ENCODE measurements around the gene LONRF2.

Gene LONRF2

GRCh38 chr2:100274076-100274475, 48.2 kb downstream of the LONRF2 start:
- DNase-seq = no peak

DNA sequence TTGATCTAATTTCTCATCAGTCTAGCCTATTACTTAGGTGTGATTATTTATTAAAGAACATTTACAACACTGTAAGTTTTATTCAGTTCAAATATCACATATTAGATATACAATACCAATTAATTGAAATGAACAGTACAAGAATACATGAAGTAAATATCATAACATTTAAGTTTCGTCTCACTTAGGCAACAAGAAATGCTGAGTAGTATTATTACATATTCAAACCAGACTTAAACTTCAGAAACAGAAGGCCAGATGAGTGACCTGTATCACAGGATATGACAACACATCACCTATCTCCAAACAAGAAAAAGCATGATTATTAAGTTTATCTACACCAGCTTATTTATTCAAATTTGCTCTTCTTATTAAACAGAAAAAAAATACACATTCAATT, 48.9 kb downstream of the LONRF2 start:
- DNase-seq = no peak

DNA sequence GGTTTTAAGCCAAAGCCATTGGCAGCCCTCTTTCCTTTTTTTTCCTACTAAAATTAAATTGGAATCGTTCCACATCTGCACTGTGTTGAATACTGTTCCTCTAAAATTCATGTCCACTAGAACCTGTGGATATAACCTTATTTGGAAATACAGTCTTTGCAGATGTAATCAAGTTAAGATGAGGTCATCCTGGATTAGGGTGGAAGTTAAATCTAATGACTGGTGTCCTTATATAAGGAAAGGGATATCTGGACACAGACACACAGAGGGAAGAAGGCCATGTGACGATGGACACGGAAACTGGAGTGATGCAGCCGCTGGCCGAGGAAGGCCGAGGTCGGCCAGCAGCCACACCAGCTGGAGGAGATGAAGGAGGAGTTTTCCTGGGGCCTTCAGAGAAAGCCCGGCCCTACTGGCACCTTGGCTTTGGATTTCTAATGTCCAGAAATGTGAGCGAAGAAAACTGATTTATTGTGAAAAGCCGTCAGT, 49.4 kb downstream of the LONRF2 start:
- no peak for DNase-seq

- no peak for DNase-seq
These were observed 51.1 kb downstream of the LONRF2 start for GRCh38 chr2:100271210-100271609.

GRCh38 chr2:100270381-100271146, 51.7 kb downstream of the LONRF2 start:
- no peak for DNase-seq

GRCh38 chr2:100269889-100270288, 52.4 kb downstream of the LONRF2 start:
- no peak for DNase-seq

GRCh38 chr2:100268986-100269385, 53.3 kb downstream of the LONRF2 start:
- no peak for DNase-seq

- DNase-seq = no peak
These were observed 54.5 kb downstream of the LONRF2 start for GRCh38 chr2:100267751-100268150.

- no peak for DNase-seq
These were observed 56.2 kb downstream of the LONRF2 start for GRCh38 chr2:100266126-100266525.

DNA sequence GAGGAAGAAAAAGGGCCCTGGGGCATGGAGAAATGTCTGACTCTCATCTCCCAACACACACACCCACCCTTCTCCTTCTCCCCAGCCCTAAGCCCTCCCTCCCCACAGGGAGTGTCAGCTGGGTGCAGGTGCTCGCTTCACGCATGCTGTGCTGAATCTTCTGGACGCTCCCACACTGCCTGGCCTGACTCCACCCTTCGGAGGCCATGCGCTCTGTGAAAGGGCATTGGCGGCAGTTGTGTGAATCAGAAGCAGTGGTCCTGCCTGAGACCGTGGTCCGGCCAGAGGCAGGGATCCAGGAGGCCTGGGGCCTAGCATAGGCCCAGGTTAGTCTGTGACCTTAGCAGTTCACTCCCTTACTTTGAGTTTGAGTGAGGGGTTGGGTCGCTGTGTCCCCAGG, 57.1 kb downstream of the LONRF2 start:
- DNase-seq = no peak

GRCh38 chr2:100264651-100265050, 57.6 kb downstream of the LONRF2 start:
- DNase-seq = no peak

DNA sequence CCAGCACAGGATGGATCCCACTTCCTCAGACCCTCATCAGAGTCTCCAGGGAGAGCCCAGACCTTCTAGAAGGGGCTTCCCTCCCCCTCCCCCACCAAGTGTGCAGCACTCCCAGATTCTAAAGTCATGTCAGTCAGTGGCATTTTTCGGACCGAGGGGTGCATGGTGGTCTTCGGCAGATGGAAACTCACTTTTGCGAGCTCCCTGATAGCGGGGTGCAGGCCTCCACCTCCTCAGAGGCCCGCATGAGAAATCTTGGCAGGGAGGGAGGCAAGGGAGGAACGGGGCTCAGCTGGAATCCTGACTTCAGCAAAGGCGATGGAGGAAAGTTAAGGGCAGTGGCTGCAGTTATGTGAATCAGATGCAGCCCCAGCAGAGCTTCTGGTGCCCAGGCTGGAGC, 58.2 kb downstream of the LONRF2 start:
- DNase-seq = no peak

DNA sequence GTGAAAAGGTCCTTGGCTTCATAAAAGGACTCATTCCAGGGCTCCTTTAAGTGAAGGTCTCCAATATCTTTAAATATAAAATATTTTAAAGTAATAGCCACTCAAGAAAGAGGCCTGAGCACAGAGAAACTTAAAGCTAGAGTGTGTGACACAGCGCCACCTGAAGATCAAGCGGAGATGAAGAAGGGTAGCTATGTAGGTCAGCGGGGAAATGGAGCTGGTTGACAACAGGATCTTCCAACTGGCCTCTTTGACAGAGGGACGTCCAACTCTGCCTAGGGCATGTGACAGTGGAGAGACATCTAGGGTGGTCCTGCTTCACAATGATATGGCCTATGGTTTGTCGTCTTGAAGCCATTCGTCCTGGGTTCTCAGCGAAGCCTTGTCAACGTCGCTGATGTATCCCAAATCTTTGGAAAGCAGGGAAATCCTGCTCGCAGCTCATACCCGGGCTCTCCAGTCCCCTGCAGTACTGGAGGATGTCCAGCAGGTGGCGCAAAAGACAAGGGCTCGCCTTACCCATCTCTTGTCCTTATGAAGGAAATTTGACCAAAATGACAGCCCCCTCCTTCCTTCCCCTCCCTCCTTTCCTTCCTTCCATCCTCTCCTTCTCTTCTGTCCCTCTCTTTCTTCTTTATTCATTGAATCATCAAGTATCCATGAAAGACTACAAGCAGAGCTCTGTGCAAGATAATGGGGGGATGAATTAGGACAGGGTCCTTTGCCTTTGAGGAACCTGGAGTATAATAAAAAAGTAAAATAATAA, 59.6 kb downstream of the LONRF2 start:
- DNase-seq = peak in 4 of 5 experiments; percentile 34 to 45 (median 40)

DNA sequence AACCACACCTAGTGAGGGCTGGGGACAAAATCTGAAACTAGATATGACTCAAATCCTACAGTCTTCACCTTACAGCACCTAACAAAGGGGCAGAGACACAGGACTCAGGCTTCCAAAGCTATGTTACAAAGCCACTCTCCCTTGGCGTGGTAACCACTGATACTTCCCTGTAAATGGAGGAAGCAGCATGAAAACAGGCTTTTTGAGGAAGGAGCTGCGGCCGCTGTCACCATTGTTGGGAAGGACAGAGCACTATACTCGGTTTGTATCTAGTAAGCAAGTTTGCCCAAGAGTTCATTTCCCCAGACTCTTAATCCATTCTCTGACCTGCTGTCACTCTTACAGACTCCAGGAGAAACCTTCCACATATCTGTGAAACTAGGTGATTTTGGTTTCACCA, 60.3 kb downstream of the LONRF2 start:
- DNase-seq = no peak

DNA sequence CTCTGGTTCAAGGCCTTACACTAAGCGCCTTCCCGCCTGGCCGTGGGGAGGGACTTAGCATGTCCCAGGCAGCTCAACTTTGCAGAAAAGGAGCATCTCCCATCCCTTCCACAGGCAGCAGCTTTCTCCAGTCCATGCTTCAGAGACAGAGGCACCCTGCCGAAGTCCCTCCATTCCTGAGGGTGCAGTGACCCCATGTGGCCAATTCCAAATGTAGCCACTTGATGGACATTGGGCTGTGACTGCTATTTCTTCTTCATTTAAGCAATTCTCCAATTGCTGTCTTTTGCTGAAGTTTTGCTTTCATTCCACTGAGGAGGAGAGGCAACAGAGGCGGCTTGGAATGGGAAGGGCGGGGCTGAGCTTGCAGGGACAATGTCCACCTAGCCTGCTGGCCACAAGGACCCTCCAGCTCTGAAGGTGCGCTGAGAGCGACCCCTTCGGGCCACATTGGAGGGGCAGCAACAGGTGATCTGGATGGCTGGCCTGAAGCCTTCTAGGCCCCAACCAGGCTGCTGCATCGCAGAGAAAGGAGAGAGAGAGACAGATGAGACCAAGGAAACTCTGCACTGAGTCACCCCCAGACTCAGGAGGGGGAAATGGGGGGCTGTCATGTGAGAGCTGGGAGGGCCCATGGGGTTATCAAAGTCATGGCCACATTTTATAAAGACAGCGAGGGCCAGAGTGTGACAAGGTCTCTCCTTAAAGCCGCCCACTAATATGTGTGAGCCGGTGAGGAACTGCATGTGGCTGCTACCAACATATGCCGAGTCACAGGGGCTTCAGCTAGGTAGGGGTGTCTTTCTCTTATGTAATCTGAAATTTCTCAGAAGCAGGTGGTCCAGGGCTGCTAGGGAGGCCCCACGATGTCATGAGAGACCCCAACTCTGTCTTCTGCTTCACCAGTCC, 61.3 kb downstream of the LONRF2 start:
- peak in 1 of 5 experiments; percentile 21 for DNase-seq

- DNase-seq = no peak
These were observed 63.2 kb downstream of the LONRF2 start for GRCh38 chr2:100259106-100259505.

DNA sequence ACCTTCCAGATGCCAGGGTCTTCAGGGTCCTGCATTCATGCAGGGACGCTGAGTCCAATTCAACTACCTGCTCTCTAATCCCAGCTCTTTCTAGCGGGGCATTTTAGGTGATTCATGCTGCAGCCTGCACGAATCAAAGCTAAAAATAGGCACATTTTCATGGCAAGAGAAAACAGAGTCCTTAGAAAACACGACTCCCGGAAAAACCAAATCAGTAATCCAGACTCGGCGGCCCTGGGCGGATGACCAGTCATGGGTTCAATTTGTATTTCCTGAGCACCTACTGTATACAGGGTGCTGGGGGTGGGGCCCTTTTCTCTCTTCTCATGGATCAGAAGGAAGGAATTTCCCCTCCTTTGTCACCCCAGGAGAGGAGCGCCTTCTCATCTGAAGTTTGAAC, 64.4 kb downstream of the LONRF2 start:
- no peak for DNase-seq

DNA sequence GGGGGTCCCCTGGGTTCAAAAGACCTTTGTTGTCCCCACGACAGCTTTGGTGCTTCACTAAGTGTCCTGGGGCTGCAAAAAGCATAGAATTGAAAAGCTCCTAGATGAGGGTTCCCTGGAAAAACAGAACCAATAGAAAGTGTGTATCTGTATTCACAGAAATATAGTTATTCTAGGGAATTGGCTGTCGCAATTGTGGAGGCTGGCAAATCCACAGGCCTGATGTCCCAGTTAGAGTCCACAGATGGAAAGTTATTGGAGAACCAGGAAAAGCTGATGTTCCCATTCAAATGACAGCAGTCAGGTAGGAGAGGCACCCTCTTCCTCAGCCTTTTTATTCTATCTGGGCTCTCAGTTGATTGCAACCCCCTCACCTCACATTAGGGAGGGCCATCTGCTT, 65.5 kb downstream of the LONRF2 start:
- DNase-seq = no peak

DNA sequence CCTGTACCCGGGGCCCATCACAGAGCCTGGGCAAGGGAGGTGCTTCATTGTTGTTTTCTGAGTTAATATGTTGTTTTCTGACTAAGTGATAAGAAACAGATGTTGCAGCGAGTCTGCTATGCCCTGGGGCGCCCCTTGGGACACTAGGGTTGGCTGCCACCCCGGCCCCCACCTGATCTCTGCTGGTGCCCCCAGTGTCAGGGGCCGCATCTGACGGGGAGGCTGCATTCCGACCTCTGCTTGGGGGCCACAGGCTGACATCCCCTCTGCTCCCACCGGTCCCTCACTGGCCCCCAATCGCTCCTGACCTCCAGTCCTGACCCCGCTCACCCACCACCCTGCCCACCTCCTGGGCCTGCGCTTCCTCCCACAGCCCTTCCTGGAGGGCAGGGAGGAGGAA, 65.9 kb downstream of the LONRF2 start:
- no peak for DNase-seq

DNA sequence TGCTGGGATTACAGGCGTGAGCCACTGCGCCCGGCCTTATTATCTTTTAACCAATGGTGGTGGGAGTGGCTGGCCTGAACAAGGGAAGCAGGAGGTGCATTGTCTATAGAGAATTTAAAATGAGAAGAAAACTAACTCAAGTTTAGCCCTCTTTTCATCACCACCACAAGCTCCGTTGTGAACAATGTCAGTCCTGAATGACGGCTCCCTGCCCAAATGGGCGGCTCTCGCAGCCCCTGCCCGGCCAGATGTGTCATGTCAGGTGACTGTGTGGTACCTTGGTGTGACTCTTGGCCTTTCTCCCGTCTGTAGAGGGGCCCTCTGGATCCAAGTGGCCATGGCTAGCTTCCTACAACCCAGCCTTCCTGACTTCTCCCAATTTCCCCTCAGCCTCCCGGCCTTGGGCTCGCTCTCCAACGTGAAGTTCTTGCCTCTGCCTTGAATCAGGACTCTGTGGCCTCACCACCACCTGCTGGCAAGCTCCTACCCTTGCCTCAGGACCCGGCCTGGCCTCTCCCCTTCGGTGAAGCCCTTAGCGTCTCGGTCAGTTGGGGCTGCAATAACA, 67.6 kb downstream of the LONRF2 start:
- no peak for DNase-seq

- DNase-seq = no peak
These were observed 68.5 kb downstream of the LONRF2 start for GRCh38 chr2:100253786-100254185.

DNA sequence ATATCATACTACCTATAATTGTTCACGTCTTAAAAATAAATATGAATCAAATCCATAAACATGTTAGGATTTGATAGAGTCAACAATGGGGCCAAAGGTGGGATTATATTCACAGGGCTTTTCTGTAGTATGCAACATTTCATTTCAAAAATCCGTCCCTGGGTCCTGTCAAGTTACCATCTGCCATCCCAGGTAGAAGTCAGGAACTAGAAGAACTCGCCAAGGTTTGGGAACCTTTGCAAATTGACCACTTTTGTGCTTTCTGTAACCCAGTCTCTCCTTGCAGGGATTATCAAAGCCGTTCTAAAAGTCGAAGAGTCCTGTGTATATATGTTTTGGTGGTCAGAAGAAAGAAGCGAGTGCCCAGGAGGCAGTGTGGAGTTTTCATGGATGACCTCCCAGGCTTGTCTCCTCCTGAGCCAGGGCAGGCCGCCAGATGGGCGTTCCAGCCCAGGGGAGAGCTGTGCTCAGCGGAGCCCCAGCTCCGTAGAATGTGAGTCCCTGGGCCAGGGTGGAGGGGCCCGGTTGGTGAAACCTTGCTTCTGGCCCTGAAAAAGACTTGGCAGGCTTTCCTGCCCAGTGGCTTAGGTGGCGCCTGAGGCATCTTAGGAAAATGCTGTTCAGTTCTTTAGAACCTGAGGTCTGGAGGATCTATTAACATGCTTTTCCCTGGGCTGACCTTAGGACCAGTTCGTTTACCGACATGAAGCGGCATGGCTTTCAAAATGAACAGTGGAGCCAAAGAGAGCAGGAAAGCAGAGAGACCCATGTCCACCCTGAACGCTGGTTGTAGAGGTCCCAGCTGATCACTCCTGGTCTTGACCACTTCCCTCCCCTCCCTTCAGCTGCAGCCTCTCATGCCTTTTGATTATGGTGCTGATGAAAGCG, 69.2 kb downstream of the LONRF2 start:
- DNase-seq = no peak

Measured in T-helper 2 cell (primary cell).